ENCODE measurements around the gene PAX2.

PAX2 gene

GRCh38 chr10:100766693-100767421 lies 21.5 kb downstream of the PAX2 start:
- no peaks in the 10 kb centered on the region for H3K9me3 ChIP-seq (ENCODE audit: insufficient read depth, low read length)
- no peaks in the 10 kb centered on the region for H3K9me2 ChIP-seq (replicated peaks; ENCODE audit: insufficient read depth, low read length)
- no peak overlapping the region for H3K4me2 ChIP-seq (ENCODE audit: low read depth, low read length, poor library complexity, severe bottlenecking)
- no peaks in the 10 kb centered on the region for H3F3A ChIP-seq (ENCODE audit: insufficient read depth)
- H3K27me3 ChIP-seq (ENCODE audit: low read length), result no peaks in the 10 kb centered on the region
- no peaks in the 10 kb centered on the region for H3K36me3 ChIP-seq (ENCODE audit: low read length)
- no peak overlapping the region for H3K4me3 ChIP-seq (ENCODE audit: insufficient read depth, low read length, poor library complexity, severe bottlenecking)
- no peak overlapping the region for H3K9ac ChIP-seq (ENCODE audit: low read length)
- no peak for TF ChIP-seq CTCF (IDR thresholded peaks at IDR 0.05; ENCODE audit: insufficient read depth, low read length, poor library complexity, severe bottlenecking)
- no peak for TF ChIP-seq EZH2phosphoT487 (conservative IDR thresholded peaks at IDR 0.05; ENCODE audit: low read length)
- no peak overlapping the region for H3K27ac ChIP-seq (ENCODE audit: low read depth, low read length)
- H4K20me1 ChIP-seq (ENCODE audit: low read depth, low read length), result no peaks in the 10 kb centered on the region
- H3K79me2 ChIP-seq (ENCODE audit: insufficient read depth, low read length), result no peaks in the 10 kb centered on the region
- H2AFZ ChIP-seq (ENCODE audit: low read depth, low read length, severe bottlenecking), result no peak overlapping the region

- H3K27me3 ChIP-seq (ENCODE audit: low read length), result no peaks in the 10 kb centered on the region
- no peak overlapping the region for H3K4me3 ChIP-seq (ENCODE audit: insufficient read depth, low read length, poor library complexity, severe bottlenecking)
- H2AFZ ChIP-seq (ENCODE audit: low read depth, low read length, severe bottlenecking), result no peak overlapping the region
- H3K9me2 ChIP-seq (replicated peaks; ENCODE audit: insufficient read depth, low read length), result no peaks in the 10 kb centered on the region
- no peaks in the 10 kb centered on the region for H3K9me3 ChIP-seq (ENCODE audit: insufficient read depth, low read length)
- H3K27ac ChIP-seq (ENCODE audit: low read depth, low read length), result no peak overlapping the region
- H3K4me2 ChIP-seq (ENCODE audit: low read depth, low read length, poor library complexity, severe bottlenecking), result no peak overlapping the region
- TF ChIP-seq EZH2phosphoT487 (conservative IDR thresholded peaks at IDR 0.05; ENCODE audit: low read length), result no peak
- no peak for TF ChIP-seq CTCF (IDR thresholded peaks at IDR 0.05; ENCODE audit: insufficient read depth, low read length, poor library complexity, severe bottlenecking)
- no peaks in the 10 kb centered on the region for H3F3A ChIP-seq (ENCODE audit: insufficient read depth)
- no peaks in the 10 kb centered on the region for H3K36me3 ChIP-seq (ENCODE audit: low read length)
- H4K20me1 ChIP-seq (ENCODE audit: low read depth, low read length), result no peaks in the 10 kb centered on the region
- no peak overlapping the region for H3K9ac ChIP-seq (ENCODE audit: low read length)
- H3K79me2 ChIP-seq (ENCODE audit: insufficient read depth, low read length), result no peaks in the 10 kb centered on the region
Observed at GRCh38 chr10:100767422-100767775, 22.0 kb downstream of the PAX2 start.

GRCh38 chr10:100769481-100769880 lies 24.1 kb downstream of the PAX2 start:
- Histone ChIP-seq H3K27me3 (ENCODE audit: low read length) (no peaks in the 10 kb centered on the region), H4K20me1 (ENCODE audit: low read depth, low read length) (no peaks in the 10 kb centered on the region), H3K9ac (ENCODE audit: low read length) (no peak overlapping the region), H3K9me3 (ENCODE audit: insufficient read depth, low read length) (no peaks in the 10 kb centered on the region), H3K4me2 (ENCODE audit: low read depth, low read length, poor library complexity, severe bottlenecking) (no peak overlapping the region), H2AFZ (ENCODE audit: low read depth, low read length, severe bottlenecking) (no peak overlapping the region), H3F3A (ENCODE audit: insufficient read depth) (no peaks in the 10 kb centered on the region), H3K4me3 (ENCODE audit: insufficient read depth, low read length, poor library complexity, severe bottlenecking) (no peak overlapping the region), H3K27ac (ENCODE audit: low read depth, low read length) (no peak overlapping the region), H3K79me2 (ENCODE audit: insufficient read depth, low read length) (no peaks in the 10 kb centered on the region), H3K9me2 (replicated peaks; ENCODE audit: insufficient read depth, low read length) (no peaks in the 10 kb centered on the region), H3K36me3 (ENCODE audit: low read length) (no peaks in the 10 kb centered on the region)
- TF ChIP-seq EZH2phosphoT487 (conservative IDR thresholded peaks at IDR 0.05; ENCODE audit: low read length) (no peak), CTCF (IDR thresholded peaks at IDR 0.05; ENCODE audit: insufficient read depth, low read length, poor library complexity, severe bottlenecking) (no peak)
